GM21528 (cell line): Measurements from ENCODE around the gene LINS1.
A peak's percentile ranks its signal among the peaks of the same experiment; 100 is the strongest.
"Not testable (repeated sequence)": the region's sequence is repeated elsewhere in the genome, so short reads cannot be mapped to it uniquely, and the experiment has no call there.

Source experiments
- ATAC-seq: cut with Tn5 transposase; IDR thresholded peaks from one replicate; pipeline ENCODE4 v1.9.1; 2021; ENCODE audit warnings: mild to moderate bottlenecking, moderate library complexity; ENCODE audit not compliant: unreplicated experiment, low FRiP score

The LINS1 gene

DNA sequence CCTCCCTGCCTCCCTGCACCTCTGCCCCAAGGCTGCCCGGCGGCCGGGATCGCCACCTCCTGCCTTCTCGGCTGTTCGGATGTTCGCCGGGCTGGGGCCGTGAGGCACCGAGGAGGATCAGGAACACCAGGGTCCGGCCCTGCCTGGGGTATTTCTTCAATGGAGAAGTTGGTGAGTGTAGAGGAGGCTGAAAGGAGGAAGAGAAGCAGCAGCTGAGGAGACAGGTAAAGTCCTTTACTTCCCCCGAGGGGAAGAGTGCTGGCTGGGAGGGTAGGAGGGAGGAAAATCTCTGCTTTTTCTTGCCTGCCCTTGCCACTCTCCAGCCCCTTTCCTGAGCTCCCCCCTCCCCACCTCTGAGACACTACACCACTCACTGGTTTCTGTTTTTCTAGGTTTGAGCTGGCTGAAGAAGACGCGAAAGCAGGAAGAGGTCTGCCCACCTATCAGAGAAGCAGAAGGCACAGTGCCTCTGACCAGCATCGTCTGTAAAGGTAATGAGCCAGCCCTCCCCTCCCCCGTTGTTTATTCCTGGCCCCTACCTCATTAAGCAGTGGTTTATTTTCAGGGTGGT, 924 bp upstream of the LINS1 start:
- ATAC-seq, result peak; percentile 45

DNA sequence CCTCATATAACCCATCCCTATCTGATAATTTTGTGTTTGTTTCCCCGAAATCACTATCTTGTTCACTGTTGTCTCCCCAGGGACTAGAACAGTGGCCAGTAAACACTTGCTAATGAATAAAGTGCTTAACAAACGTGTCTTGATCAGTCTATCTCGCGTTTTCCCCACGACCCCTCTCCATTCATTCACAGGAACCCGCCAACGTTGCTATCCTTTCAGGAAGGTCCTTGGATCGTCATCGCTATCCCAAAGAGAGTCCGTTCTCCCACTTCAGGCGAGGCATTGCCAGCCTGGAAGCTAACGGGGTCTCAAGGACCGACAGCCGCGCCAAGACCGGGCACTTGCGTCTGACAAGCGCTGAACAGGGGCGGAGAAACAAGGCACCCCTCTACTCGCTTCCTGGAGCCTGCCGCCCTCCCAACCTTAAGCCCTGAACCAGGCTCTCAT, 344 bp downstream of the LINS1 start:
- peak; percentile 24 for ATAC-seq

DNA sequence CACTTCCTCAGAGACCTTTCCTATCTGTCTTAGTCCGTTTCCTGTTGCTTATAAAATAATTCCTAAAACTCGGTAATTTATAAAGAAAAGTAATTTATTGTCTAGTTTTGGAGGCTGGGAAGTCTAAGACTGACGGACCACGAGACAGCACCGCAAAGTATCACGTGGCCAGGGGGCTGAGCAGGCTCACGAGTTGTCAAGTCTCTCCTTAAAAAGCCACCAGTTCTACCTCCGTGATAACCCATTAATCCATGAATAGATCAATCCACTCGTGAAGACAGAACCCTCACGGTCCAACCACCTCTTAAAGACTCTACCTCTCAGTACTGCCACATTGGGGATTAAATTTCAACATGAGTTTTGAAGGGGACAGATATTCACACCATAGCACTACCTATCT, 821 bp downstream of the LINS1 start:
- ATAC-seq, result no peak

DNA sequence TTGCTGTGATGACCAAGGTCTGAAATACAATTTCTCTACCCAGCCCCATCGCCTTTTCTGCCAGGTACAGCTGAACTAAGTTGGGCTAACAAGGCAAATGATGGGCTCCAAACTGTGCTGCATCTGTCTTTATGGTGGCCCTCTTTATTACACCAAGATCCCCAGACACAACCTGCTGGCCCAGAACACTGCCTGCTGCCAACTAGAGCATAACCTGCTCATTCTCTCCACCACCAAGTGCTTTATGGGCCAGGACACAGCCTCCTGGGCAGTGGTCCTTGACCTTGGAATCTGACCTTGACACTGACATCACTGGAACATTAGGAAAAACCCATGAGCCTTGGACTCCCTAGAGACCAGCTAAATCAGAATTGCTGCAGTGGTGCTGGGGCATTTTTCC, 3.3 kb downstream of the LINS1 start:
- no peak for ATAC-seq

DNA sequence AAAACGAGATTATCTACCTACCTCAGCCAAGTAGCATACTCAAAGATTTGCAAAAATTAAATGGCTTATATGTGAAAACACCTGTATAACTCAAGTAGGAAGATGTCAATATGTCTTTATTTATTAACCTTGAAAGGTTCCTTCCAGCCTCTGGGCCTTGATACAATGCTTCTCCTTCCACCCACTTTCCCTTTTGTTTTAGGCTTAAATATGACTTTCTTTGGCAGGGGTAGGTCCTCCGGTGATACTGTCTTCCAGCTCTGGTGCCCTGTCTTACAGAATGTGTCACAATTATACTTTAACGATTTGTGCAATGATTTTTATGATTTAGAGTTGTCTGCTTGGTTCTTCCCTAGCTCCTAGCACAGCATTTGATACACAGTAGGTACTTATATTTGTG, 4.1 kb downstream of the LINS1 start:
- no peak for ATAC-seq

DNA sequence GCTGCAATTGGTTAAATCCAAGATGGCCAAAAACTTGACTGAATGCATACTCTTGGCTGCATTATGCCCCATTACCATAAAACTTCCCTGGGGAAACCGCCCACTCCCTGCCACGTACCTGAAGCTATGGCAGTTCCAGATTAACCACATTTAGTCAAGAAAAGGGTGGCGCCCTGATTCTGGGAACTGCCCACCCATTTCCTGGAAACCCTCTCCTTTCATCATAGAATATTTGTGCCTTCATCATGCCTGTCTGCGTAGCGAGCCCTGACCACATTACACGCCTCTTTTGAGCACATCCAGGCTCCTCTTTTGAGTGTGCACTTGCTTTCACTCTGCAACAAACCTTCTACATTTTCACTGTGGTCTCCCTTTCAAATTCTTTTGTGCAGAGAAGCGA, 5.2 kb downstream of the LINS1 start:
- ATAC-seq, result peak; percentile 81

DNA sequence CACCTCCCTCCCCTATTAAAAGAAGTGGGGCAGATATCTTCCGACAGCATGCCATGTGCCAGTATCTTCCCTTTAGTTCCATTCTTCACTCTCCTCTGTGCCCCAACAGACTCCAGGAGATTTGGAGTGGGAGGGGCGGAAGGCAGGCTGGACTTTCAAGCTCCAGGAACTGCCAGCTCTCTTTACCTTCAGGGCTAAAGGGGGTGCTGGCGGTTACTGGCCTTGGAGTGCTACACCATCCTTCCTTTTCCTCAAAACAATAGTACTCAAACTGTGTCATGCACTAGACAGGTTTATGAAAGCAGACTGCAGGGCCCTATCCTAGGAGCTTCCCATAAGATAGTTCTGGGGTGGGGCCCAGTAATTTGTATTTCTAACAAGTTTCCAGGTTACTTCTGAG, 6.0 kb downstream of the LINS1 start:
- no peak for ATAC-seq

DNA sequence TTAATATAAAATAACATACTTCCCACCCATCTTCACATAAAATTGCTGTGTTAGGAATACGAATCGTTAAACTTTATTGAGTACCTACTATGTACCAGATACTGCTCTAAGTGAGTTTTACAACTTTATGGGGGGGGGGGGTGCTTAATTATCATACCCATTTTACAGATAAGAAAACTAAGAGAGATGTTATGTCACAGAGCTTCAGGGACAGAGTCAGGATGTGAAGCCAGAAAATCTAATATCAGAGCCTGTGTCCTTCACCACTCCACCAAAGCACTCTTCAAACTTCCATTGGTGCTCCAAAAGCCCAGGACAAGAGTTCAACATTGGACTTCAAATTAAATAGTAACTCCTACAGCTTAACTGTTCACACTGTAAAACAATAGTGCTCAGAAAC, 8.6 kb downstream of the LINS1 start:
- ATAC-seq, result no peak

DNA sequence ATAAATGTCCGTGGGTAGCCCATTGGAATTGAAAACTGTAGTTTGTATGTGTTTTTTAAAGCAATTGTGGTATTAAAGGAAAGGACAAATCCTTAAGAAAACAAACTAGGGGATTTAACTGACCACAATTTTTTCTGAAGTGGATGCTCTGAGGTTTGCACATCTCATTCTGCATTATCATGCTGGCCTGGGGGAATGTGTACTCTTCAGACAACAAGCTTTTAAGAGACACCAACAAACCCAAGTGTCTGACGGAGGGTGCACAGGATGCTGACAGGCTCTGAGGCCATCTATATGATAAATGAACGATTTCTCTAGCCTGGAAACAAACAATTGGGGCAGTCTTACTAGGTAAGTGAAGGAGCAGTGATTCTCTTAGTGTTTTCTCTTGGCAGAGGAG, 9.1 kb downstream of the LINS1 start:
- ATAC-seq, result no peak

DNA sequence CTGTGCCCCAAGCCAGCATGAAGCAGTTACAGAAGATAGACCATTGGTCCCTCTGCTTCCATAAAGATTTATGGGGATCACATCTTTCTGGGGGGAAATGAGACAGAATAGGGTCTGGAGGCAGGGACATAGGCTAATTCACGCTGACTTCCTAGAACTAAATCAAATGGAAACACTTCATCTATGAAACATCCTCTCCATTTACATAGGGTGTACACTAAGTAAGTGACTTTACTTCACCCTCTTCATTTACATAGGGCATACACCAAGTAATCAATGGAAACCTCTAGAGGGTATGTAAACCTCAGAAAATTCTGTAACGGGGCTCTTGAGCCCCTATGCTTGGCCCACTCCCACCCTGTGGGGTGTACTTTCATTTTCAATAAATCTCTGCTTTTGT, 10.1 kb downstream of the LINS1 start:
- ATAC-seq, result no peak

DNA sequence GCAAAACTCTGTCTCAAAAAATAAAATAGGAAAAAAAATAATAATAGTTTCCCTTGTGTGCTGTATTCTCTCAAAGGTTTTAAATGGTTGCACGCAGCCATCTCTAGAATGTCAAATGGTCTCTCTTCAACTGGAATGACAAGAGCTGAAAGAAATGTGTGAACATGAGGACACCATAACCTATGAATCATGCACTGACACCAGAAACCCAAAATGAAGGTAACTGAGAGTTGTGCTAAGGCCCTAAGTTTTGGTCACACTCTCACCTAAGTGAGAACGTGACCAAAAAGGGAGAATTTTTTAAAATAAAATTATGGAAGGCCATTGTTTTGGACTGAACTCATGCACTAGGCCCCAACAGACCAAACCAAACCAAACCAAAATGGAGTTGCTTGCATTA, 10.8 kb downstream of the LINS1 start:
- ATAC-seq, result not testable (repeated sequence)

DNA sequence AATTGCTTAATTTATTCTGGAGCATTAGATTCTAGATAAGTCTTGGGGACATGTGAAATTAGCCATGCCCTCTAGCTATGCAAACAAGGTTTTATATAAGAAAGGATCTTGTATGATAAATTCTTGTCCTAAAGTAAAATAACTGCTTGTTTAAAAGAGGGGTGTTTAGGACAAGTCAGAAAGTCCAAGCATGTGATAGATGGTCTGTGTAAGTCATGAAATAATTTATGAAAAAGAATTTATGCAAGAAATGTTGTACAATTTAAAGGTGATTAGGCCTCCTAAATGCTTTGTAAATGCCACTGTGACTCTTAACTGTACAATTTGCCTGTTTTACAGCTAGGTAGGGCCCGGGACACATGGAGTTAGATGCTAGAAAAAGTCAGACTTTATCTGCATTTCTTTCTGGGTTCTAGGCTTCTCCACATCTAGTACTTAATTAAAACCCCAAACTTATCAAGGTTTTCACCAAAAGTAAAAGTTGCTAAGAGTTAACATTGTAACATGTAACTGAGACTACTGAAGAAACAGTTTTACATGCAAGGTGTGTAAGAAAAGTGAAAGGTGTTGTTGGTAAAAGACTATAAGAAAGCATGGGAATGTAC, 13.2 kb downstream of the LINS1 start:
- no peak for ATAC-seq

DNA sequence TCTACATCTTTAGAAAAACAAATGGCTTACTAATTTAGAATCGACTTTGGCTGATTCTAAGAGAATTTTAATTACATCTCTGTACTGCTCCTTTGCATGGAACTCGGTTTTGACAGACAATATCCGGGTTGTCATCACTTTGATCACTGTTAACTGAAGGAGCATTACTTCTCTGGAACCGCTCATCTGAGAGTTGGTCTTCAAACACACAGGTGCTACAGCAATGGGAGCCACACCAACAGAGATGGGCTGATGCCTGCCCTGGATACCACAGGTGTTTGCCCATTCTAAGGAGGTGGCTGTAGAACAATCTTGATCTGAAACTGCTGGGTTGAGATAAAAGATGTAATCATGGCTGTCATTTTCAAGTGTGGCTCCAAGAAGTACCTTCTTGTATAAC, 21.6 kb downstream of the LINS1 start:
- no peak for ATAC-seq

DNA sequence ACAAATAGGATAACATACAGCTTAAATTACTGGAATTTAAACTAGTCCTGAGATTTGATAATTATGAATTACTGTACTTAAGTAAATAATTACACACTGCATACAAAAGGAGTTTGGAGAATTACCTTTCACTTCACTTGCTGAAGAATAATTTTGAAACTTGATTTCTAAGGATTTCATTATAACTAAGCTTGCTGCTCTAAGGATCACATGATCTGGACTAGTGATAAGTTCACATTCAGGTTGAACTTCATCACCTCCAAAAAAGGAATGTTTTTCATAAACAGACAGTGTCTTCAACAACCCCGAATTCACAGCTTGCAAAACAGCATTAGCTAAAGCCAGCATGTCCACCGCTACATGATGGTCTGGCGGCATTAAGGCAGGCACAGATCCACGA, 28.5 kb downstream of the LINS1 start:
- no peak for ATAC-seq

DNA sequence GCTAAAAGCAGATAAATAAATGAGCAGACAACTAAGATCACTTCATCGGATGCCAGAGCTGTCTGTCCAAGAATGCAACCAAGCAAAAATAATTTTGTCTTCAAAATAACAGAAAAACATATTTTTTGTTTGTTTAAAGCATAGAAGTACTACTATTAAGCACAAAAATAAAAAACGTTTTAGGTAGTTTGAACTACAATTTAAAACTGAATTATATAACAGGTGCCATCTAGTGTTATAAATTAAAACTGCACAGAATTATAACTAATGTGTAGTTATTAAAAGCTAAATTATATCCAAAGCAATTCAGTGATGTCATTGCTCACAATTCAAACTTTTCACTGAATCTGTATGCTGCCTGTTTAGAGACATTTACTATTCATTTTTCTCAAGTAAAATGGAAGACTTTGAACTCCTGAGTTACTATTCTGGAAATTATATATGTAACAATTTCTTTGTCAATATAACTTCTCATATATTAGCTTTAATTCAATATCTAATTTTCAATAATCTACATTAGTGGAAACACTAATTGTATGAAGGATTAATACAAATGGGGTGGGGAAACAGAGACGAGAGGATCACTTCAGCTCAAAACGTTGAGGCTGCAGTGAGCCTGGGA, 29.5 kb downstream of the LINS1 start:
- no peak for ATAC-seq

DNA sequence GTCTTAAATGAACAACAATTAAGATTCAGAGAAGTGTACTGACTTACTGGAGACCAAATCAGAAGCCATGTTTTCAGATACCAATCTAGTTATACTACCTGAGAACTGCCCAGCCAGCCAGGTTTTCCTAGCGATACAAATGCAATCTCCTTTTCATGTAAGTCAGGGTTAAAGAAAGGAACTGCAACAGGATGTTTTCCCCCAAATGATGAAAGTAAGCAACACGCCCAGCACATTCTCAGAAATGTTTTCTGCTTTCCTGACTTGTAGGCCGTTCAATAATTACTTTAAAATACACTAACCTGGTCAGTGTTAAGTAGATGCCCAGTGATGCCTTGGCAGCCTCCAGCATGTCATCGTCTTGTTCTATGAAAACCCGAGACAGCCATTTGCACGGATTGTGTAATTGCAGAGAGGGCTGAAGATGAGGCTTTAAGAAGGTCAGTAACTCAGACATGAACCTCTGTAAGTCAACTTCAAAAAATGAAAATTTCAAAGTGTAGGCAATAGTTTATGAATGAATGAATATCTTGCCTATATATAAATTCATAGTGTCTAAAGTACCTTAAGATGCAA, 30.3 kb downstream of the LINS1 start:
- ATAC-seq, result no peak

DNA sequence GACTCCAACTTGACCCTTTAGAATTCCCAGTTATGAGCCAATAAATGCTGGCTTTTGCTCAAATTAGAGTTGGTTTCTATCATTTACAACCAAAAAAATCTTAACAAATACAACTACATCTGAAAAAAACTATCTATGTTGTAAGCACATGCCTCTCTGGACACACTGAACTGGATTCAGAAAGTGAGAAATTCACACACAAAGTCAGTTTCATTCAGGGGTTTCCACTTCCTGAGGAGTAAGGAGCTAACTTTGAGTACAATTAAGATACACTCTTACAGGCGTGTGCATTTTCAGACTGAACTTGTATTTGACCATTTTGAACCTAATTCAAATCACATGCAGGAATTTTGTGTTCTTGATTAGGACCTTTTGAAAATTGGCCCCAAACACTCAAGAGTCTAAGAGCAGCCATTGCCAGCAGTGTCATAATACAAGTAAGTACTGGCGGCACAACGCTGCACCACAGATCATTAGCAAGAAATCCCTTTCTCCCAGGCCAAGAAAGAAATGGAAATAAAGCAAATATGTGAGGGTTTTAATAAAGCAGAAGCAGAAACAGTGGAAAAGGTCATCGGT, 31.2 kb downstream of the LINS1 start:
- peak; percentile 96 for ATAC-seq

DNA sequence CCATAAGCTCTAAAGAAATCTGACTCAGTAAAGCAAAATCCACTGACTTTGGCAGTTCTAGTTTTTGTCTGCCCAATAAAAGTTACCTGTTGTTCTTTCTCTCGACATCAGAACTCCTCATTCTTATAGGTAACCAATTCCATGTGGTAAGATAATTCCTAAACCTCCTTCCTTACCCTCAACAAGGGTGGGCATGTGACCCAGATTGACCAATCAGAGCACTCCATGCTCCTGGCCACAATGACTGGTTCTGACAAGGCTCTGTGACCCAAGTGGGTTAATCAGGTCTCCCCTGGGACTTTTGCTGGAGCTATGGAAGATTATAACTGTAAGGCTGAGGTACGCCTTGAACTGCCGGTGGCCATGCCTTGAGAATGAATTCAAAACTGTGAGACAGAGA, 31.7 kb downstream of the LINS1 start:
- ATAC-seq, result peak; percentile 19

DNA sequence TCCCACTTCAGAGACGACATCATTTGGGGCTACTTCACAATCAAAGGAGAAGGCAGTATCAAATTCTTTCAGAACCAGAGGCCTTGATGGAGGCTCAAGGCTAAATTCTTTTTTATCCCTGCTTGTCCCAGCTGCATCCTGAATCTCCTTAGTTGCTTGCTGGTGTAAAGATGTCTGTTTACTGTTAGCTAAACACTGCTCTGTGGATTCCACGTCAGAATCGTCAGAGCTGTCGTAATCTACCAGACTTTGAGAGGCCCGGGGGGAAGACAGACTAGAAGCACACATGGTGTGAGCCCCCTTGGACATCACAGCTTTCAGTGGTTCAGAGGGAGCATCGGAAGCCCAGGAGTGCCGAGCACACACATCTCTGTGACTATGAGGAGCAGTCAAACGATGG, 32.6 kb downstream of the LINS1 start:
- no peak for ATAC-seq

DNA sequence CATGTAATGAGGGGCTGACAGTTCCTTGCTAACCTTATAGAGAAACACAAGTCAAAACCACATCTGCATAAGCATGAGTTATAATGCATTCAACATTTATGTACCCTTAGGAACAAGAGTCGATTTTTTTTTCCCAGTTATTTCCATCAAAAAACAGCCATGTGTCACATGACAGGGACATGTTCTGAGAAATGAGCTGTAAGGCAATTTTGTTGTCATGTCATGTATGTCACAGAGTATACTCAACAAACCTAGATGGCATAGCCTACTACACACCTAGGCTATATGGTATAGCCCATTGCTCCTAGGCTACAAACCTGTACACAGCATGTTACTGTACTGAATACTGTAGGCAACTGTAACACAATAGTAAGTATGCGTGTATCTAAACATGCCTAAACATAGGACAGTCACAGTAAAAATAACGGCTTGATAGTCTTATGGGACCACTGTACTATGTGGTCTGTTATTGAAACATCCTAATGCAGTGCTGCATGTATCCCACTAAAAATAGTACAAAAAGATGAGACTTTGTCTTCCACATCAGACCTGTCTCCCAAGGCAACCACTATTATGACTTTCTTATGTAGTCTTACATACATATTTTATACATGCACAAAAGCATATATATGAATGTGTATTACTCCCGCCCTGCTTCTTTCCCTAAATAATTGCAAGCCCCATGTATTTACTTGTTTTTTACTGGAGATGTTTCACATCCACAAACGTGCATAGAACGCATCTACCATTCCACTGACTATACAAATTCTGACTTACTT, 34.9 kb downstream of the LINS1 start:
- no peak for ATAC-seq

DNA sequence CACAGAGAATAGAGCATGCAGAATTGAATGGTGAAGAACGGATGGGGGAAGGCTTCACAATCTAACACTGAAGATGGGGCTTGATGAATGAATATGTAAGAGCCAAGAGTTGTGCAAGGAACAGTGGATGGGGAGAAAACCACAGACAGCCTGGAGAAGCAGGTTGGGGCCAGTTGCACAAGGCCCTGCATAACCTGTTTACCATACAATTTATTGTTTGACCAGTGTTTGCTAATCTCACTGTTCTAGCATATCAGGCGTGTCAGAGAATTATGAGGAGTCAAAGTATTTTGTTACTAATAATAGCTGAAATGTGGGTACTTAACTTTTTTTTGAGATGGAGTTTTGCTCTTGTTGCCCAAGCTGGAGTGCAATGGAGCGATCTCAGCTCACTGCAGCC, 36.4 kb downstream of the LINS1 start:
- no peak for ATAC-seq
